SK-N-SH (cell line): ENCODE measurements around the gene MRPL14. TPM values are rescaled to one million over a fixed set of nuclear protein-coding genes. Genes with fewer than 3 reads are reported as not detected.

Source experiments
- CTCF ChIA-PET: fragments of 300-600, 350-600 bp; formaldehyde crosslinking; extraction: SDS; loops from one replicate; lab custom pipeline; 2021; lab: Yijun Ruan, JAX
- POLR2A ChIA-PET: fragments of 350-600 bp; sonication (Branson Sonifier 250); formaldehyde crosslinking; extraction: SDS; loops from one replicate; lab custom pipeline; 2020; ENCODE audit warnings: antibody characterized with exemption, inconsistent platforms; lab: Yijun Ruan, JAX
- DNase-seq: peaks from one replicate; pipeline ENCODE4 v3.0.0; 2012
- H2AFZ ChIP-seq: fragments of 200-600 bp; sonication (generic); 2 replicates; pipeline ENCODE4 v1.8.1; 2016; ENCODE audit warnings: antibody characterized with exemption, mild to moderate bottlenecking, low read depth
- H3F3A ChIP-seq: fragments of 200-600 bp; sonication (generic); replicated peaks from 2 replicates; pipeline ENCODE3; 2016; ENCODE audit warnings: antibody characterized with exemption, mild to moderate bottlenecking; ENCODE audit not compliant: insufficient read depth
- H3K27ac ChIP-seq, 2 experiments: fragments of 200-500 bp in 1 of 2; fragments of 200-600 bp in 1 of 2; sonication (Bioruptor generic) in 1 of 2; sonication (generic), shearing (Covaris generic) in 1 of 2; 2 replicates each; pipeline versions ENCODE4 v1.5.1 to v1.6.1; 2014 to 2016; ENCODE audit warnings: low read depth in 2 of 2, inconsistent platforms in 1 of 2, low read length in 1 of 2, mild to moderate bottlenecking in 1 of 2, mixed read lengths in 1 of 2
- H3K27me3 ChIP-seq: fragments of 200-600 bp; sonication (generic), shearing (Covaris generic); 2 replicates; pipeline ENCODE4 v1.6.1; 2016; ENCODE audit warnings: mixed run types; ENCODE audit not compliant: insufficient read depth
- H3K36me3 ChIP-seq, 2 experiments: fragments of 200-500 bp in 1 of 2; fragments of 200-600 bp in 1 of 2; sonication (Bioruptor generic) in 1 of 2; sonication (generic) in 1 of 2; replicated peaks in 1 of 2; 2 replicates each; pipeline versions ENCODE3 to v1.5.1; 2014 to 2016; ENCODE audit warnings: low read length in 1 of 2, mild to moderate bottlenecking in 1 of 2; ENCODE audit not compliant: insufficient read depth in 2 of 2, control insufficient read depth in 1 of 2
- H3K4me1 ChIP-seq, 2 experiments: fragments of 200-500 bp in 1 of 2; fragments of 200-600 bp in 1 of 2; sonication (Bioruptor generic) in 1 of 2; sonication (generic), shearing (Covaris generic) in 1 of 2; 2 replicates each; pipeline versions ENCODE4 v1.5.1 to v1.6.1; 2014 to 2016; ENCODE audit warnings: low read depth in 1 of 2, low read length in 1 of 2, mixed run types in 1 of 2; ENCODE audit not compliant: insufficient read depth in 2 of 2, control insufficient read depth in 1 of 2
- H3K4me2 ChIP-seq: fragments of 200-600 bp; sonication (generic), shearing (Covaris generic); 2 replicates; pipeline ENCODE4 v1.6.1; 2017; ENCODE audit warnings: mixed run types
- H3K4me3 ChIP-seq, 2 experiments: fragments of 200-500 bp in 1 of 2; fragments of 200-600 bp in 1 of 2; sonication (Bioruptor generic) in 1 of 2; sonication (generic), shearing (Covaris generic) in 1 of 2; 2 replicates each; pipeline versions ENCODE4 v1.5.1 to v1.8.1; 2014 to 2016; ENCODE audit warnings: low read depth in 2 of 2, inconsistent platforms in 1 of 2, low read length in 1 of 2, mild to moderate bottlenecking in 1 of 2, mixed read lengths in 1 of 2, moderate library complexity in 1 of 2
- H3K79me2 ChIP-seq: fragments of 200-600 bp; sonication (generic); 2 replicates; pipeline ENCODE4 v1.8.1; 2017; ENCODE audit warnings: mild to moderate bottlenecking; ENCODE audit not compliant: insufficient read depth
- H3K9ac ChIP-seq: fragments of 200-600 bp; sonication (generic); 2 replicates; pipeline ENCODE4 v1.6.1; 2017; ENCODE audit warnings: mixed run types
- H3K9me2 ChIP-seq: fragments of 200-600 bp; sonication (generic); 2 replicates; pipeline ENCODE4 v1.6.1; 2017; ENCODE audit warnings: mixed run types
- H3K9me3 ChIP-seq: fragments of 200-600 bp; sonication (generic); 2 replicates; pipeline ENCODE4 v1.6.1; 2017; ENCODE audit warnings: mixed run types, mild to moderate bottlenecking, moderate library complexity
- H4K20me1 ChIP-seq: fragments of 200-600 bp; sonication (generic); 2 replicates; pipeline ENCODE4 v1.6.1; 2017; ENCODE audit warnings: mild to moderate bottlenecking, mixed run types; ENCODE audit not compliant: insufficient read depth
- ELF1 ChIP-seq: IDR thresholded peaks from 2 replicates; pipeline ENCODE4 v1.4.0; 2012
- EP300 ChIP-seq, 2 experiments: IDR thresholded peaks; 2 replicates each; pipeline versions ENCODE4 v1.4.0 to v1.6.1; 2012; ENCODE audit warnings: borderline replicate concordance in 1 of 2, low read depth in 1 of 2, low read length in 1 of 2
- EZH2phosphoT487 ChIP-seq: fragments of 200-600 bp; sonication (generic); IDR thresholded peaks from 2 replicates; pipeline ENCODE4 v1.6.1; 2017; ENCODE audit warnings: low read depth, mixed run types, mild to moderate bottlenecking, antibody characterized with exemption, moderate library complexity, borderline replicate concordance
- FOSL2 ChIP-seq: IDR thresholded peaks from 2 replicates; pipeline ENCODE4 v1.4.0; 2012; ENCODE audit warnings: low read depth, mild to moderate bottlenecking, moderate library complexity, borderline replicate concordance
- GABPA ChIP-seq: IDR thresholded peaks from 2 replicates; pipeline ENCODE4 v1.4.0; 2012; ENCODE audit warnings: low read depth, mild to moderate bottlenecking
- GATA2 ChIP-seq: sonication (generic); formaldehyde crosslinking; IDR thresholded peaks from 2 replicates; pipeline ENCODE4 v1.5.0; 2020; ENCODE audit warnings: mild to moderate bottlenecking, missing genetic modification reagents
- MXI1 ChIP-seq: IDR thresholded peaks from 2 replicates; pipeline ENCODE4 v1.6.1; 2012; ENCODE audit warnings: mild to moderate bottlenecking, low read depth, low read length, improper control_type of control experiment
- NFIC ChIP-seq: IDR thresholded peaks from 2 replicates; pipeline ENCODE4 v1.4.0; 2012; ENCODE audit warnings: borderline replicate concordance
- NRF1 ChIP-seq: IDR thresholded peaks from 2 replicates; pipeline ENCODE4 v1.6.1; 2012; ENCODE audit warnings: low read depth, mild to moderate bottlenecking, low read length
- POLR2AphosphoS5 ChIP-seq: IDR thresholded peaks from 2 replicates; pipeline ENCODE4 v1.6.1; 2012; ENCODE audit warnings: low read depth, low read length
- RCOR1 ChIP-seq: fragments of 150-350 bp; IDR thresholded peaks from 2 replicates; pipeline ENCODE4 v1.6.1; 2017; ENCODE audit warnings: antibody characterized with exemption, low read length
- RFX5 ChIP-seq: IDR thresholded peaks from 2 replicates; pipeline ENCODE4 v1.6.1; 2012; ENCODE audit warnings: mild to moderate bottlenecking, improper control_type of control experiment, low read length
- SMC3 ChIP-seq: IDR thresholded peaks from 2 replicates; pipeline ENCODE4 v1.6.1; 2012; ENCODE audit warnings: low read depth, low read length, improper control_type of control experiment
- TEAD4 ChIP-seq: IDR thresholded peaks from 2 replicates; pipeline ENCODE4 v1.4.0; 2012; ENCODE audit warnings: mild to moderate bottlenecking, borderline replicate concordance; ENCODE audit not compliant: insufficient read depth
- USF1 ChIP-seq: IDR thresholded peaks from 2 replicates; pipeline ENCODE4 v1.4.0; 2012; ENCODE audit warnings: low read depth, borderline replicate concordance
- USF2 ChIP-seq: fragments of 150-350 bp; IDR thresholded peaks from 2 replicates; pipeline ENCODE4 v1.6.1; 2017; ENCODE audit warnings: antibody characterized with exemption, low read length, low read depth, borderline replicate concordance
- YY1 ChIP-seq: IDR thresholded peaks from 2 replicates; pipeline ENCODE4 v1.4.0; 2012; ENCODE audit warnings: low read depth, mild to moderate bottlenecking
- ZBTB33 ChIP-seq: IDR thresholded peaks from 2 replicates; pipeline ENCODE4 v1.4.0; 2012; ENCODE audit warnings: low read depth, borderline replicate concordance
- WGBS: methylation state at CpG from one replicate; pipeline ENCODE4 v1.1.6; 2017; ENCODE audit warnings: low lambda C conversion rate; 5-methylcytosine and 5-hydroxymethylcytosine counted together
- polyA plus RNA-seq, 3 experiments: library from polyadenylated mRNA; depleted of rRNA; stranded (reverse); fragments of >200 nt; gene quantifications; 2 replicates each; pipeline ENCODE4 v1.2.3, GENCODE V29; 2012

Gene MRPL14
- polyA plus RNA-seq, 1 of the 3 experiments (the other 2 are of a cell fraction): 97.0 TPM

- H3K27ac ChIP-seq: no peak overlapping the region
- WGBS: 93% methylated on average over 6 of the region's 6 CpGs
- H2AFZ ChIP-seq: no peak overlapping the region
- H3K79me2 ChIP-seq: no peaks in the 10 kb centered on the region
- DNase-seq: no peak
- ChIA-PET POLR2A (no interaction called here), CTCF (interaction anchor here (1.3 to 9.0 kb wide), 5 partner anchors 8 to 144 kb away, joined by 5 to 158 read pairs (median 6); partner anchors contain the start of gene CAPN11)
- no peak overlapping the region for H3K4me3 ChIP-seq
- H3K9me3 ChIP-seq: no peaks in the 10 kb centered on the region
- no peaks in the 10 kb centered on the region for H3K36me3 ChIP-seq
- peaks cover 11% of the 10 kb centered on the region for H3F3A ChIP-seq
- H3K9ac ChIP-seq: no peak overlapping the region
- H3K9me2 ChIP-seq: no peaks in the 10 kb centered on the region
- H3K4me1 ChIP-seq: no peaks in the 10 kb centered on the region; a peak in 1 of 4 replicates
- H4K20me1 ChIP-seq: peaks cover 8% of the 10 kb centered on the region; the same call in 1 of the 2 replicates
- TF ChIP-seq USF2 (no peak), ZBTB33 (no peak), RFX5 (no peak), TEAD4 (no peak), NRF1 (no peak), GATA2 (CRISPR knock-in tag) (no peak), USF1 (no peak)
- H3K27me3 ChIP-seq: no peaks in the 10 kb centered on the region
- no peak overlapping the region for H3K4me2 ChIP-seq
Observed at GRCh38 chr6:44093750-44094402, 33.4 kb downstream of the MRPL14 start.

GRCh38 chr6:44093066-44093465 lies 34.2 kb downstream of the MRPL14 start:
- Histone ChIP-seq H3K4me2 (no peak overlapping the region), H3K9me3 (no peaks in the 10 kb centered on the region), H3K9ac (no peak overlapping the region), H3K4me3 (no peak overlapping the region), H3K27ac (no peak overlapping the region), H4K20me1 (peaks cover 8% of the 10 kb centered on the region; the same call in 1 of the 2 replicates), H3F3A (peaks cover 10% of the 10 kb centered on the region)
- DNase-seq: no peak
- TF ChIP-seq EZH2phosphoT487: no peak
- no peak for TF ChIP-seq TEAD4
- no peak for TF ChIP-seq RCOR1
- TF ChIP-seq POLR2AphosphoS5: no peak
- no peak for TF ChIP-seq ELF1
- TF ChIP-seq MXI1: no peak
- TF ChIP-seq SMC3: no peak
- no peak for TF ChIP-seq YY1
- TF ChIP-seq NFIC: no peak
- no peak for TF ChIP-seq FOSL2
- no peak for TF ChIP-seq GATA2 (CRISPR knock-in tag)
- TF ChIP-seq EP300 (IDR thresholded peaks at IDR 0.05; ENCODE audit: borderline replicate concordance in 1 of 2, low read depth in 1 of 2, low read length in 1 of 2): no peak
- TF ChIP-seq GABPA: no peak
- TF ChIP-seq, all 33 proteins: peak for 0
- ChIA-PET POLR2A (no interaction called here), CTCF (interaction anchor here (0.7 to 1.3 kb wide), 2 partner anchors 58 to 145 kb away, joined by 3 to 5 read pairs; no protein-coding TSS in a partner anchor)
- Histone ChIP-seq H3K4me1 (no peaks in the 10 kb centered on the region; a peak in 1 of 4 replicates), H2AFZ (no peak overlapping the region), H3K27me3 (no peaks in the 10 kb centered on the region), H3K36me3 (no peaks in the 10 kb centered on the region), H3K9me2 (no peaks in the 10 kb centered on the region), H3K79me2 (no peaks in the 10 kb centered on the region)
- 96% methylated on average over 5 of the region's 5 CpGs for WGBS
